Measurements from ENCODE around the gene ARFGAP3.
A peak's percentile ranks its signal among the peaks of the same experiment; 100 is the strongest.

ARFGAP3 gene

GRCh38 chr22:42883970-42884369 lies 26.9 kb upstream of the ARFGAP3 start:
- no peak for DNase-seq (ENCODE audit: low spot score)

GRCh38 chr22:42883121-42883520 lies 26.0 kb upstream of the ARFGAP3 start:
- no peak for DNase-seq (ENCODE audit: low spot score)

GRCh38 chr22:42881982-42882656 lies 25.0 kb upstream of the ARFGAP3 start:
- peak; percentile 62 for DNase-seq (ENCODE audit: low spot score)

- DNase-seq (ENCODE audit: low spot score): no peak
Observed at GRCh38 chr22:42881298-42881697, 24.2 kb upstream of the ARFGAP3 start.

GRCh38 chr22:42880815-42881214 lies 23.7 kb upstream of the ARFGAP3 start:
- no peak for DNase-seq (ENCODE audit: low spot score)

GRCh38 chr22:42879371-42880021 lies 22.4 kb upstream of the ARFGAP3 start:
- DNase-seq (ENCODE audit: low spot score): no peak

- no peak for DNase-seq (ENCODE audit: low spot score)
Observed at GRCh38 chr22:42878561-42879305, 21.7 kb upstream of the ARFGAP3 start.

- DNase-seq (ENCODE audit: low spot score): no peak
Observed at GRCh38 chr22:42877597-42878340, 20.7 kb upstream of the ARFGAP3 start.

GRCh38 chr22:42877158-42877557 lies 20.1 kb upstream of the ARFGAP3 start:
- no peak for DNase-seq (ENCODE audit: low spot score)

GRCh38 chr22:42876041-42876440 lies 19.0 kb upstream of the ARFGAP3 start:
- no peak for DNase-seq (ENCODE audit: low spot score)

- DNase-seq (ENCODE audit: low spot score): no peak
Observed at GRCh38 chr22:42874010-42874409, 16.9 kb upstream of the ARFGAP3 start.

- no peak for DNase-seq (ENCODE audit: low spot score)
Observed at GRCh38 chr22:42873356-42873755, 16.3 kb upstream of the ARFGAP3 start.

- DNase-seq (ENCODE audit: low spot score): no peak
Observed at GRCh38 chr22:42872821-42873220, 15.7 kb upstream of the ARFGAP3 start.

GRCh38 chr22:42871146-42872050 lies 14.3 kb upstream of the ARFGAP3 start:
- no peak for DNase-seq (ENCODE audit: low spot score)

GRCh38 chr22:42869888-42870480 lies 12.9 kb upstream of the ARFGAP3 start:
- DNase-seq (ENCODE audit: low spot score): no peak

GRCh38 chr22:42869463-42869862 lies 12.4 kb upstream of the ARFGAP3 start:
- DNase-seq (ENCODE audit: low spot score): no peak

GRCh38 chr22:42868751-42869251 lies 11.7 kb upstream of the ARFGAP3 start:
- no peak for DNase-seq (ENCODE audit: low spot score)

- no peak for DNase-seq (ENCODE audit: low spot score)
Observed at GRCh38 chr22:42866100-42866499, 9.0 kb upstream of the ARFGAP3 start.

- DNase-seq (ENCODE audit: low spot score): no peak
Observed at GRCh38 chr22:42865536-42865935, 8.5 kb upstream of the ARFGAP3 start.

GRCh38 chr22:42863349-42863961 lies 6.4 kb upstream of the ARFGAP3 start:
- DNase-seq (ENCODE audit: low spot score): no peak
